Raji (cell line): ENCODE results near the gene SMTNL2.

Source experiments
- POLR2A ChIP-seq: IDR thresholded peaks from 2 replicates; pipeline ENCODE4 v1.6.1; 2011; ENCODE audit warnings: low read depth, low read length, control low read depth; ENCODE audit not compliant: insufficient read depth

SMTNL2 gene

DNA sequence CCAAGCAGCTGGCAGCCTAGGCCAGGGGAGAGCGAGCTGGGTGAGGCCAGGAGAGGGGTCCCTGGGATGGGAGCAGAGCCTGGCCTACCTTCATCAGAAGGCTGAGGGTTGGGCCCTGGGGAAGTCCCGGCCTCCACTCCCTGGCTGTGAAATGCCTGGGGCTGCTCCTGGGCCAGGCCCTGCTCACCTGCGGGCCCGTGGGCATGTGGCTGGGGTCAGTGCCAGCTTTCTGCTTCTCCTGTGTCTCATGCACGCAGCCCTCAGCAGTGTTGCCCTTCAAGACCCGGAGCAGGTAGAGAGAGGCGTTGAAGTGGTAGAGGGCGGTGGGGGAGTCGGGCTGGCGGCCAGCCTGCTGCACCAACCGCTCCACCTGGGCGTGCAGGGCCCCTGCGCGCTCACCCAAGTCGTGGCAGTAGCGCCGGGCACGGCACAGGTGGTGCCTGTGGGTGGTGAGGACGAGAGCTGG, 41.6 kb upstream of the SMTNL2 start:
- no peak for TF ChIP-seq POLR2A

- TF ChIP-seq POLR2A, result no peak
These were observed 40.7 kb upstream of the SMTNL2 start for GRCh38 chr17:4543557-4544026.

DNA sequence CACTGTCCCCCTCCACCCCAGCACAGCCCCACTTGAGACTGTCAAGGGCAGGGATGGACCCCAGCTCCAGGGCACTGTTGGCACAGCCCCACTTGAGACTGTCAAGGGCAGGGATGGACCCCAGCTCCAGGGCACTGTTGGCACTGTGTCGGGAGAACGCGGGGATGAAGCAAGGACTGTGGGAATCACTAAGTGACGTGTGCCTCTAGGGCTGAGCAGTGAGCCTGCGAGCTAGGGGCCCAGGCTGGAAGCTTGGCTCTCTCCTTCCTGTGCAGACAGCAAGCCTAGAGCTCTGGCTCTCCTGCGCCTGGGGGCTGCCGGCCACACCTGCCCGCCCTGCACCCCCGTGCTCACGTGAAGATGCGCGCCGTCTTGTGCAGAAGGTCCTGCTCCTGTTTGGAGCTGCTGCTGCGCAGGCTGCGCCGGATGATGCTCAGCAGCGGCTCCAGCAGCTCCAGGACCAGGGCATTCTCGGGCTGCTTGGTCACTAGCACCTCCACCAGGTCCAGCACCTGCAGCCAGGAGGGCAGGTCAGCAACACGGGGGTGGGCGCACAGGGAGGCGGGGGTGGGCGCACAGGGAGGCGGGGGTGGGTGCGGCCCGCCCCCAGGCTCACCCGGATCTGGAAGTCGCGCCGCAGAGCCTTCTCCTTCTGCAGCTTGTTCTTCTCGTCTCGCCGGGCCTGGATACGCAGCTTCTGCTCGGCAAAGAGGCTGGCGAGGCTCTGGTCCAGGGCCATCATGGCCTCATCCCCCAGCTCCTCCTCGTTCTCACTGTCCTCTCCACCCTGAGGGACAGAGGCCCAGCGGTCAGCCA, 40.0 kb upstream of the SMTNL2 start:
- TF ChIP-seq POLR2A, result no peak

GRCh38 chr17:4544951-4545216, 39.4 kb upstream of the SMTNL2 start:
- no peak for TF ChIP-seq POLR2A

DNA sequence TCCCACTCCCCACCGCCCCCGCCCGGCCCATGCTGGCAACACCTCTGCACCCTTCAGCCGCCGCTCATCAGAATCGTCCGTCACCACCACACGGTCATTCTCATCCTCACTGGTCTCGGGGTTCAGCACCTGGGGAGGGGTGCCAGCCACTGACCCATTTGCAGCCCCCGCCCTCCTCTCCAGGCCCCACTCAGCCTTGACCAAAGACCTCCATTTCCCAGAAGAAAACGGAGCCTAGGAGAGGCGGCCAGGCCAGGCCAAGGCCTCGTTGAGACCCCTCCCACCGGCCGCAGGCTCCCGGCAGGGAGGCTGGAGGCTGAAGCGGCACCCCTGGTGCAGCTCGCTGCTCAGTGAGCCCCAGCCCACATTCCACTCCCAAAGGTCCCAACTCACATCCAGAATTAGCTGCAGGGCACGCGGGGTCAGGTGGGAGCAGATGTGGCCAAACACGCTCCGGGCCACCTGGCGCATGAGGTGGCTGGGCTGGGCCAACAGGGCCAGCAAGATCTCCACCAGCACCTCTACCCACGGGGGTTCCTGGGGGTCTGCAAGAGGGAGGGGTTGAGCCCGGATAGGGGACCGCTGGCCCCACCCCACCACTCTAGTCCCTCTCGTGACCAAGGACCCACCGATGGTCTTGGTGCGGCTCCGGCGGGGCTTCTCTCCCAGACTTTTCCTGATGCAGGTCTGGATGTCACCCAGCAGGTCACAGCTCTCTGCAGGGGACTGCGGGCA, 38.9 kb upstream of the SMTNL2 start:
- TF ChIP-seq POLR2A, result no peak

- no peak for TF ChIP-seq POLR2A
These were observed 37.0 kb upstream of the SMTNL2 start for GRCh38 chr17:4547118-4547906.

DNA sequence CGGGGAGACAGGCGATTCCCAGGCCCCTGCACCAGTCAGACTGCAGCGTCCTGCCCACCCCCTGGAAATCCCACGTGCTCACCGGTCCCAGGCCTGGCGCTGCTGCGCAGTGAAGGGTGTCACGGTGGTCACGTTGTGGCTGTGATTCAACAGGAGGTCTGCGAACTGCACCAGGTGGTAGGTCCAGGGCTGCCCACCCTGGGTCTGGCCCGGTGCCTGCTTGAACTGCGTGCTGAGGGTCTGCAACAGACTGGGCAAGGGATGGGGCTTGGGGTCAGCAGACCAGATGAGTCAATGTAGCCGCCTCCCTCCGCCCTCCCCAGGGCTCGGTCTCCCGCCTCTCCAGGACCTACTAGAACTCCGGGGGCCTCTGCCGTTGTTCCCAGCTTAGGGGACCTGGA, 36.3 kb upstream of the SMTNL2 start:
- no peak for TF ChIP-seq POLR2A

DNA sequence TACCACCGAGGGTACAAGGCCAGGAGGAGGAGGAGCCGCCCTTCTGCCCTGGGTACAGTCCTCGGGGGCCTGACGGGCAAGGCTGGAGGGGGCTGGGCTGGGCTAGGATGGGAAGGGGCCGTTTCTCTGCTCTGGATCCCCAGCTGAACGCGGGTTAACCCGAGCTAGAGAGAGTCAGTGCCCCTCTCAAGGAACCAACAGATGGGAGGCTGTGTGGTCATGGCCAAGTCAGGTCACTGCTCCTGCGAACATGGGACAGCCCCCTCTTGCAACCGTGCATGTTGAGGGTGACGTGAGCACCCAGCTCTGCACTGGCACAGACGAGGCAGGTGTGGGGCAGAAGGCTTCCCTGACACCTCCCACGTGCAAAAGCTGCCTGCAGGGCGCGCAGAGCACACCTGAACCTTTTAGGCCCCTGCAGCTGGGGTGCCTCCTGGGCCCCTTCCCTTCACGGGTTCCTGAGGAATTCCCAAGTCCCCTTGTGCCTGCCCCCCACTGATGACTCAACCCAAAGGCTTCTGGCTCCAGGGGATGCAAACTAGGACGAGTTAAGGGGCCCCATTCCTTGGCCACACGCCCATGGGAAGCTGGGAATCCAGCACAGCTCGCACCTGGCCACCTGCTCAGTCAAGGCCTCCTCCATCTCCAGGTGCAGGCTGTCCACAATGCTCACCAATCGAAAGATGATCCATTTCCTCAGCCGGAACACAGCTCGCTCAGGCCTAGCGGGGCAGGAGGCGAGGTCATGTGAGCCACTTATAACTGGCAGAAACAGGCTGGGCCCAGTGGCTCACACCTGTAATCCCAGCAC, 35.4 kb upstream of the SMTNL2 start:
- TF ChIP-seq POLR2A, result no peak

DNA sequence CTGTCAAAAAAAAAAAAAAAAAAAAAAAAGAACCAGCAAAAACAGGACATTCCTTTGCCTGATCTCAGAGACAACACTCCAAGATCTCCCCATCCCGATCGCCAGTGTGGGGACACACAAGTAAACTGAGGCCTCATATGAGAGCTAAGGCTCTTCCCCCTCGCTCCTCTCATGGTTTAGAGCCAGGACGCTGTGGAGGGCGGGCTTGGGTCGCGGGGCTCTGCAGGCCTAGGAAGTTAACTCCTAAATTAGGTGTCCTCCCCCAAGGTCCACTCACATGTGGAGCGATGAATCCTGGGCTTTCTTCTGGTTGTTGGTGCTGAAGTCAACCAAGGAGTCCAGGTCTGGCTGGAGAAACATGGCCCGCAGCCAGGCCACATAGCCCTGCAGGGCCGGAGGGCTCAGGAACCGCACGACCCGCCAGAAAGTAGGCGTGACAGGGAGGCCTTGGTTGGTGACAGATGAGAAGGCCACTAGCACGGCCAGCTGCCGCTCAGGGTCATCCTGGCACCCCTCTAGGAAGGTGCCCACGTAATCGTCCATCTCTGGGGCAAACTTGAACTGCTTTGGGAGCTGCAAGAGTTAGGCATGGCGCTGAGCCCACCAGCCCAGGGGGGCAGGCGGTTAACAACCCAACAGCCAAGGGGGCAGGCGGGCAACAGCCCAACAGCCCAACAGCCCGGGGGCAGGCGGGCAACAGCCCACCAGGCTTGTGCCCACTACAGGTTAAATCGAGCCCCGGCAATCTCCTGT, 34.4 kb upstream of the SMTNL2 start:
- no peak for TF ChIP-seq POLR2A

DNA sequence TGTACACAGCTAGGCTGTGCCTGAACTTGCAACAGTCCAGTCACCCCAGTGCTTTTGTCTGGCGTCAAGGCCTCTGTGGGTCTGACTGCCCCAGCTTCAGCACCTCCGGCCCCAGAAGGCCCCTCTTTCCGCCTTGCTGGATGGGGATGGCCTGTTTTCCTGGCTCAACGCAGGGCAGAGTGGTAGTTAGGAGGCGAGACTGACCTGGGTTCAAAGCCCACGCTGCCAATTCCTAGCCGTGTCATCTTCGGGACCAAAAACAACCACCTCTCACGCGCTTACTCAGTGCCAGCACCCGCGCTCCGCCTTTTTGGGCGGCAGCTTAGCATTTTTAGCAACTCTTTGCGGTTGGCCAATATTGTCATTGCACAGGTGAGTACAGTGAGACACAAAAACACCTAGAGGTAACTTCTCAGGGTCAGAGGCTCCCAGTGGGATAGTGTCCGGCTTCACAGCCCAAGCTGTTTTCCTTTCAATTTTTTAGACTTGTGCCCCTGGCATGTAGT, 33.7 kb upstream of the SMTNL2 start:
- no peak for TF ChIP-seq POLR2A

DNA sequence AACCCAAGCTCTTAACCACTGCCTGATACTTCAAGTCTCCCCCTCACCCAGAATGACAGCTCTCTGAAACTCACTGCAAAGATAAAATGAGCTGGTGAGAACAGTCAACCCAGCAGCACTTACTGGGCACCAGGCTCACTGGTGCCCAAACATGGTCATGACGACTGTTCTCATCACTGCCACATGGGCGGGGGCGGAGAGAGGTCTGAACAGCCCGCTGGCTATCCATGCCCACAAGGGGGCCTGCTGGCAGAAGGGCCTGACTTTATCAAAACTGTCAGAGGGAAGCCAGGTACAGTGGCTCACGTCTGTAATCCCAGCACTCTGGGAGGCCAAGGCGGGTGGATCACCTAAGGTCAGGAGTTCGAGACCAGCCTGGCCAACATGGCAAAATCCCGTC, 33.2 kb upstream of the SMTNL2 start:
- no peak for TF ChIP-seq POLR2A

GRCh38 chr17:4551796-4552525, 32.4 kb upstream of the SMTNL2 start:
- no peak for TF ChIP-seq POLR2A

DNA sequence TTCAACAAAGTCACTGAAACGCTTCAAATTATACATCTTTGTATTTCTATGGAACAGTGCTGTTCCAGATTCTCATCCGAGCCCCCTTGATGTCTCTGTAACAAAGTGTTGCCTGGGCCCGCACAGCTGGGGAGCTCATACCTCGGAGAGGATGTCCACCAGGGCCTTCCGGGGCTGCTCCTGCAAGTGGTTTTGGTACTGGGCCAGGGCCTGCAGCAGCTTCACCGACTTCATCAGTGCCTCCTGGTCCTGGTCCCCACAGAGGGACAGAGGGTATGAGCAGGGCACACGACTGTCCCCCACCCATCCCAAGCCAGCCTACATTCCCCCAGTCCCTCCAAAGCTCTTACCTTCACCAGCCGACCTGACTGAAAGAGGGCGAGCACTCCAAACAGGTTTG, 30.7 kb upstream of the SMTNL2 start:
- TF ChIP-seq POLR2A, result no peak

DNA sequence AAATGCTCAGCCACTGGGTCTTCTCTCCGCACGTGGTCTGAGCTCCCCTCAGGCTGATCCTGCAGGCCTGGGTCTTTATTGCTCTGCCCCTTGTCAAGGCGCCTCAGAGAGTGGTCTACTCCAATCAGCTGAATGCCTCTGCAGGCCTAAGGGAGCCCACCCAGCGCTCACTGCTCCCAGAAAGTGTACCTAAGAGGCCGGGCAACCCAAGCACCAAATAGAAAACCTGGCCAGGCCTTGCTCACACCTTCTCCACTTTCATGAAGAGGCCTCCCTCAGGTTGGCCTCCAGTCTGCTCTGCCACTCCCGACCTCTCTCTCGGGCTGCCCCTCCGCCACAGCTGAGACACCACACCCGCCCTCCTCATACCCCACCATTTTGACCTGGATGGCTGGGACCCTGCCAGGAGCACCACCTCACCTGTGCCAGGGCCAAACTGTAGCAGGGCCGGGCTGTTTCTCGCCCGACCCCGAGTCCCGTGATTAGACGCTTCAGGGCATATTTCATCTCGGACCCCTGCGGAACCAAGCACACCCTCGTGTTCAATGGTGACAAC, 29.8 kb upstream of the SMTNL2 start:
- no peak for TF ChIP-seq POLR2A
